K562 (cell line): ENCODE measurements around the gene UPF2. TPM values are rescaled to one million over a fixed set of nuclear protein-coding genes. Genes with fewer than 3 reads are reported as not detected.
A peak's percentile ranks its signal among the peaks of the same experiment; 100 is the strongest.

Source experiments
- ADNP ChIP-seq: fragments of 200-800 bp; sonication (Bioruptor generic); IDR thresholded peaks from 2 replicates; pipeline ENCODE4 v1.6.1; 2016; ENCODE audit warnings: missing genetic modification characterization, missing compliant biosample characterization
- BDP1 ChIP-seq: IDR thresholded peaks from 3 replicates; pipeline ENCODE4 v1.6.1; 2011; ENCODE audit not compliant: insufficient read length, insufficient read depth
- C11orf30 ChIP-seq: fragments of 450-650 bp; IDR thresholded peaks from 2 replicates; pipeline ENCODE4 v1.6.1; 2016; ENCODE audit warnings: low read depth, mild to moderate bottlenecking
- EP300 ChIP-seq: IDR thresholded peaks from 2 replicates; pipeline ENCODE4 v1.6.1; 2012; ENCODE audit warnings: low read length, improper control_type of control experiment
- HMG20B ChIP-seq: fragments of 250-450 bp; sonication (Bioruptor Pico); IDR thresholded peaks from 2 replicates; pipeline ENCODE4 v1.5.0; 2021; ENCODE audit warnings: mild to moderate bottlenecking
- JUN ChIP-seq, 2 experiments: sonication (generic) in 1 of 2; formaldehyde crosslinking in 1 of 2; IDR thresholded peaks; 2 replicates each; pipeline versions ENCODE4 v1.6.1 to v1.8.0; 2012 to 2022; ENCODE audit warnings: borderline replicate concordance in 2 of 2, mild to moderate bottlenecking in 2 of 2, improper control_type of control experiment in 1 of 2, low read depth in 1 of 2, low read length in 1 of 2, missing genetic modification reagents in 1 of 2
- LEF1 ChIP-seq: fragments of 450-650 bp; IDR thresholded peaks from 2 replicates; pipeline ENCODE4 v1.6.1; 2016; ENCODE audit warnings: mild to moderate bottlenecking
- MEF2D ChIP-seq: conservative IDR thresholded peaks from 2 replicates; pipeline ENCODE4 v1.6.1; 2016; ENCODE audit warnings: low read depth, missing genetic modification characterization, missing compliant biosample characterization
- MNT ChIP-seq, 2 experiments: fragments of 450-650 bp; conservative IDR thresholded peaks; 2 replicates each; pipeline ENCODE4 v1.6.1; 2017; ENCODE audit warnings: mild to moderate bottlenecking in 2 of 2, moderate library complexity in 2 of 2
- NCOA2 ChIP-seq, 2 experiments: fragments of 450-650 bp; IDR thresholded peaks; 2 replicates each; pipeline ENCODE4 v1.6.1; 2018; ENCODE audit warnings: mild to moderate bottlenecking in 2 of 2, moderate library complexity in 1 of 2; ENCODE audit not compliant: partially characterized antibody in 2 of 2
- NFYB ChIP-seq: IDR thresholded peaks from 2 replicates; pipeline ENCODE4 v1.6.1; 2011; ENCODE audit warnings: mild to moderate bottlenecking, moderate library complexity; ENCODE audit not compliant: insufficient read length; ENCODE audit errors: extremely low read depth
- POU5F1 ChIP-seq: fragments of 150-350 bp; IDR thresholded peaks from 2 replicates; pipeline ENCODE4 v1.6.1; 2014; ENCODE audit warnings: borderline replicate concordance, low read length, low read depth, mild to moderate bottlenecking; ENCODE audit not compliant: partially characterized antibody
- RCOR1 ChIP-seq, 2 experiments: IDR thresholded peaks; 2 replicates each; pipeline ENCODE4 v1.6.1; 2012; ENCODE audit warnings: low read depth in 2 of 2, low read length in 2 of 2, borderline replicate concordance in 1 of 2, improper control_type of control experiment in 1 of 2
- SP2 ChIP-seq: IDR thresholded peaks from 2 replicates; pipeline ENCODE4 v1.6.1; 2011; ENCODE audit warnings: mild to moderate bottlenecking, low read depth, low read length, moderate library complexity; ENCODE audit not compliant: poor library complexity, severe bottlenecking; ENCODE audit errors: extremely low read depth
- TAL1 ChIP-seq: fragments of 450-650 bp; IDR thresholded peaks from 2 replicates; pipeline ENCODE4 v1.6.1; 2016; ENCODE audit warnings: mild to moderate bottlenecking
- TBL1XR1 ChIP-seq, 2 experiments: IDR thresholded peaks; 2 replicates each; pipeline ENCODE4 v1.6.1; 2012; ENCODE audit warnings: improper control_type of control experiment in 2 of 2, low read length in 2 of 2, mild to moderate bottlenecking in 1 of 2
- TEAD1 ChIP-seq, 2 experiments: fragments of 450-650 bp in 1 of 2; sonication (generic) in 1 of 2; formaldehyde crosslinking; IDR thresholded peaks; 2 replicates each; pipeline versions ENCODE4 v1.4.0 to v1.8.0; 2020 to 2022; ENCODE audit warnings: mild to moderate bottlenecking in 2 of 2, missing genetic modification reagents in 1 of 2
- YY1 ChIP-seq, 3 experiments: IDR thresholded peaks; 2 replicates each; pipeline ENCODE4 v1.6.1; 2011; ENCODE audit warnings: low read length in 2 of 3, mild to moderate bottlenecking in 2 of 3, moderate library complexity in 2 of 3, borderline replicate concordance in 1 of 3, control low read depth in 1 of 3, low read depth in 1 of 3; ENCODE audit not compliant: insufficient read depth in 3 of 3, insufficient replicate concordance in 2 of 3, control insufficient read depth in 1 of 3, insufficient read length in 1 of 3; ENCODE audit errors: extremely low read depth in 1 of 3
- ZNF175 ChIP-seq: fragments of 200-800 bp; sonication (Bioruptor generic); IDR thresholded peaks from 2 replicates; pipeline ENCODE4 v1.6.1; 2016; ENCODE audit warnings: low read depth, mild to moderate bottlenecking, missing genetic modification characterization, missing compliant biosample characterization
- ZNF184 ChIP-seq: sonication (generic); formaldehyde crosslinking; IDR thresholded peaks from 2 replicates; pipeline ENCODE4 v1.5.0; 2020; ENCODE audit warnings: missing genetic modification reagents
- ZNF197 ChIP-seq: fragments of 200-800 bp; sonication (Bioruptor generic); IDR thresholded peaks from 2 replicates; pipeline ENCODE4 v1.6.1; 2016; ENCODE audit warnings: low read depth, missing genetic modification characterization, missing compliant biosample characterization
- ZNF23 ChIP-seq: fragments of 250-450 bp; sonication (Bioruptor Pico); IDR thresholded peaks from 2 replicates; pipeline ENCODE4 v1.4.0; 2020; ENCODE audit warnings: mild to moderate bottlenecking
- ZNF354B ChIP-seq: fragments of 250-450 bp; sonication (Bioruptor Pico); IDR thresholded peaks from 2 replicates; pipeline ENCODE4 v1.4.0; 2020
- ZNF655 ChIP-seq: fragments of 250-450 bp; sonication (Bioruptor Pico); IDR thresholded peaks from 2 replicates; pipeline ENCODE4 v1.5.0; 2021
- polyA plus RNA-seq, 8 experiments: library from polyadenylated mRNA; depleted of rRNA in 4 of 8; stranded (reverse) in 5 of 8; unstranded in 3 of 8; fragments of >200 nt; fragmentation: Nextera tagmentation in 2 of 8; fragmentation: Illumina TruSeq in 1 of 8; extraction: Ambion mirVana in 2 of 8; extraction: Trizol in 1 of 8; gene quantifications; 2 replicates each; pipeline versions ENCODE4 v1.2.1 to v1.2.3, GENCODE V29; 2011 to 2014; ENCODE audit warnings: inconsistent platforms in 1 of 8, missing spikeins in 1 of 8
- total RNA-seq, 7 experiments: library from RNA; depleted of rRNA in 6 of 7; stranded (reverse); fragments of >200 nt in 6 of 7; fragmentation: Illumina TruSeq in 2 of 7; extraction: Trizol in 2 of 7; gene quantifications; 2 replicates each; pipeline versions ENCODE4 v1.2.1 to v1.2.3, GENCODE V29; 2011 to 2021; ENCODE audit warnings: low replicate concordance in 1 of 7

UPF2 gene
- total and polyA plus RNA-seq, 9 of the 15 experiments (the other 6 are each of a cell fraction or from before 2014, with no cell fraction given) = 13.9 to 37.7 (median 23.7) TPM

DNA sequence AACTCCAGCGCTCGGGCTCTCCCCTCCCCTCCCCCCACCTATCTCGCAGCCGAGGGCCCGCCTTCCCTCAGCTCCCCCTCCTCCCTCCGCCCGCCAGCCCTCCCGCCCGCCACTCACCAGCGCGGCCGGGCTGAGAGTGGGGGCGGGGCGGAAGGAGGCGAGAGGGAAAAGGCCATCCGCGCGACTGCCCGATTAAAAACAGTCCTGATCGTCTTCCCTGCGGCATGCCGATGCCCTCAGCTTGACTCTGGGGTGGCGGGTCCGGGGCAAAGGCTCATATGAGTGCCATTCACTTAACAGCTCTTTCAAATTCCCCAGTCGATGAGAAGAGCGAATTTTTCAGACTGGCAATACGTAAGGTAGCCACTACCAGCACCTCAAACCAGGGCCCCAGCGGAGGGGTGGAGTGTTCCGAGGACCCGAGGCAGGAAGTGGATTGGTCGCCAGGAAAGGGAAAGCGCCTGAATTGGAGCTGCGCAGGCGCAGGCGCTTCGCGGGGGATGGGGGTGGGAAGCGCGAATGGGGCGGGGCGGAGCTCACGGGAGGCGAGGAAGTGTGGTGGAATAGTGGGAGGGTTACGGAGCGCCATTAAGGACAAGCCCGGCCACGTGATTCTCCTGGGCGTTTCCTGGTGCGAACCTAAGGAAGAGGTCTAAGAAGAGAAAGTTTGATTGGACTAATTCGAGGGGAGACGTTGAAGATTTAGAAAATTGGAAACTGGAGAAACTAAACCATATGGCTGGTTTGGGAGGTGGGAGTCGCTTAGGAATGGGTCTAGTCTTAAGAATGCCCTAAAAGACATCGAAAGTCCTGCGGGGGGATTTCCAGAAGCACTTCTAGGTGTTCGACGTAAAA, at the start of gene UPF2 (continued):
- TF ChIP-seq NFYB (no peak), YY1 (IDR thresholded peaks at IDR 0.05; ENCODE audit: borderline replicate concordance in 1 of 3, control insufficient read depth in 1 of 3, extremely low read depth in 1 of 3, insufficient read depth in 3 of 3, insufficient read length in 1 of 3, insufficient replicate concordance in 2 of 3, low read depth in 1 of 3, low read length in 2 of 3) (peak in 2 of 3 experiments; percentile 64 to 83), ZNF23 (no peak), NCOA2 (IDR thresholded peaks at IDR 0.05; ENCODE audit: partially characterized antibody in 2 of 2) (peak in 1 of 2 experiments; percentile 99), ZNF655 (CRISPR knock-in tag) (no peak), SP2 (no peak), ADNP (tag) (no peak), JUN (IDR thresholded peaks at IDR 0.05; ENCODE audit: borderline replicate concordance, low read depth, low read length) (peak; percentile 31; the same call in 1 of the 2 replicates), JUN (CRISPR knock-in tag; IDR thresholded peaks at IDR 0.05; ENCODE audit: borderline replicate concordance) (no peak), ZNF197 (0 out of 2 replicates have a peak, but pooled peaks have one; percentile 19), LEF1 (0 out of 2 replicates have a peak, but pooled peaks have one; percentile 43), TAL1 (peak; percentile 53), C11orf30 (peak; percentile 72), RCOR1 (IDR thresholded peaks at IDR 0.05; ENCODE audit: borderline replicate concordance in 1 of 2, low read depth in 2 of 2, low read length in 2 of 2) (no peak; a peak in 1 of 4 replicates), TEAD1 (CRISPR knock-in tag; IDR thresholded peaks at IDR 0.05) (peak in 1 of 2 experiments; percentile 2; a peak in 1 of 4 replicates), POU5F1 (peak; percentile 72), ZNF175 (CRISPR knock-in tag) (peak; percentile 67; the same call in 1 of the 2 replicates), BDP1 (no peak), HMG20B (CRISPR knock-in tag) (no peak), TBL1XR1 (IDR thresholded peaks at IDR 0.05; ENCODE audit: low read length in 2 of 2) (no peak), ZNF354B (CRISPR knock-in tag) (no peak), MNT (conservative IDR thresholded peaks at IDR 0.05) (peak; percentile 75 to 82), EP300 (peak; percentile 20; the same call in 1 of the 2 replicates), ZNF184 (CRISPR knock-in tag) (no peak), MEF2D (tag) (peak; percentile 32; the same call in 1 of the 2 replicates)
